NB4 (cell line): ENCODE measurements around the gene PUM1.

ENCODE experiments used
- POLR2A ChIP-seq: IDR thresholded peaks from 2 replicates; pipeline ENCODE4 v1.6.1; 2011; ENCODE audit warnings: mild to moderate bottlenecking; ENCODE audit not compliant: insufficient read length; ENCODE audit errors: extremely low read depth
- TF ChIP-seq, protein P1 (sequence below): IDR thresholded peaks from one replicate; pipeline ENCODE4 v1.5.1; 2012; ENCODE audit warnings: low read depth, low read length

- TF ChIP-seq, protein P1, sequence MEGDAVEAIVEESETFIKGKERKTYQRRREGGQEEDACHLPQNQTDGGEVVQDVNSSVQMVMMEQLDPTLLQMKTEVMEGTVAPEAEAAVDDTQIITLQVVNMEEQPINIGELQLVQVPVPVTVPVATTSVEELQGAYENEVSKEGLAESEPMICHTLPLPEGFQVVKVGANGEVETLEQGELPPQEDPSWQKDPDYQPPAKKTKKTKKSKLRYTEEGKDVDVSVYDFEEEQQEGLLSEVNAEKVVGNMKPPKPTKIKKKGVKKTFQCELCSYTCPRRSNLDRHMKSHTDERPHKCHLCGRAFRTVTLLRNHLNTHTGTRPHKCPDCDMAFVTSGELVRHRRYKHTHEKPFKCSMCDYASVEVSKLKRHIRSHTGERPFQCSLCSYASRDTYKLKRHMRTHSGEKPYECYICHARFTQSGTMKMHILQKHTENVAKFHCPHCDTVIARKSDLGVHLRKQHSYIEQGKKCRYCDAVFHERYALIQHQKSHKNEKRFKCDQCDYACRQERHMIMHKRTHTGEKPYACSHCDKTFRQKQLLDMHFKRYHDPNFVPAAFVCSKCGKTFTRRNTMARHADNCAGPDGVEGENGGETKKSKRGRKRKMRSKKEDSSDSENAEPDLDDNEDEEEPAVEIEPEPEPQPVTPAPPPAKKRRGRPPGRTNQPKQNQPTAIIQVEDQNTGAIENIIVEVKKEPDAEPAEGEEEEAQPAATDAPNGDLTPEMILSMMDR, result no peak
- no peak for TF ChIP-seq POLR2A
Observed at GRCh38 chr1:30900486-30900885, 165.0 kb downstream of the PUM1 start.
